ENCODE measurements around the gene NME9.

Gene NME9

DNA sequence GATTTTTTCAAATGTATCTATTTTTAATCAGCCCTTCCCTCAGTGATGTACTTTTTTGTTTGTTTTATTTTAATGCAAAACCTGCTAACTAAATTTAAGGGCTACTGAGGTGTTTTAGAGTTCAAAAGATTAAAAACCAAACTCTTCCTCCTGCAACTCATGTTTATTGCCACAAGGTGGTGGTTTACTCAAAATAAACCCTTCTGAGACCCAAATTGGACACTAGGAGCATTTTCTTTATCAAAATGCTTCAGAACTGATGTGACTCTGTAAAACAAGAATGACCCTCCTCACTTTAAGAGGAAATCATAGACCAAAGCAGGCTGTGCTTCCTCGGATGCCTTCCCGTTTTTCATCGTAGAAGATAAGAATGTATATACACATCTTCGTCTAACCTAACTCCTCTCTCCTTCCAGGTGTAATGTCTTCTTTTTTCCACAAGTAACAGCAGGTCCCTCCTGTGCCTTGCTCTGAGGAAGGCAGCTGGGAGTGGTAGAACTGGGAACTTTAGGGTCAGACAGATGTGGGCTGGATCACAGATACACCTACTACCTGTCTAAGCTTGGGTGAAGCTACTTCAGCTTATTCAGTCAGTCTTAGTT is 2.9 kb upstream of the NME9 start:
- peak; percentile 60 for DNase-seq (ENCODE audit: low read depth)
- TF ChIP-seq, protein P1, sequence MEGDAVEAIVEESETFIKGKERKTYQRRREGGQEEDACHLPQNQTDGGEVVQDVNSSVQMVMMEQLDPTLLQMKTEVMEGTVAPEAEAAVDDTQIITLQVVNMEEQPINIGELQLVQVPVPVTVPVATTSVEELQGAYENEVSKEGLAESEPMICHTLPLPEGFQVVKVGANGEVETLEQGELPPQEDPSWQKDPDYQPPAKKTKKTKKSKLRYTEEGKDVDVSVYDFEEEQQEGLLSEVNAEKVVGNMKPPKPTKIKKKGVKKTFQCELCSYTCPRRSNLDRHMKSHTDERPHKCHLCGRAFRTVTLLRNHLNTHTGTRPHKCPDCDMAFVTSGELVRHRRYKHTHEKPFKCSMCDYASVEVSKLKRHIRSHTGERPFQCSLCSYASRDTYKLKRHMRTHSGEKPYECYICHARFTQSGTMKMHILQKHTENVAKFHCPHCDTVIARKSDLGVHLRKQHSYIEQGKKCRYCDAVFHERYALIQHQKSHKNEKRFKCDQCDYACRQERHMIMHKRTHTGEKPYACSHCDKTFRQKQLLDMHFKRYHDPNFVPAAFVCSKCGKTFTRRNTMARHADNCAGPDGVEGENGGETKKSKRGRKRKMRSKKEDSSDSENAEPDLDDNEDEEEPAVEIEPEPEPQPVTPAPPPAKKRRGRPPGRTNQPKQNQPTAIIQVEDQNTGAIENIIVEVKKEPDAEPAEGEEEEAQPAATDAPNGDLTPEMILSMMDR (conservative IDR thresholded peaks at IDR 0.05; ENCODE audit: low read length): peak; percentile 80
- H3K4me3 ChIP-seq (ENCODE audit: low read length): no peak overlapping the region

DNA sequence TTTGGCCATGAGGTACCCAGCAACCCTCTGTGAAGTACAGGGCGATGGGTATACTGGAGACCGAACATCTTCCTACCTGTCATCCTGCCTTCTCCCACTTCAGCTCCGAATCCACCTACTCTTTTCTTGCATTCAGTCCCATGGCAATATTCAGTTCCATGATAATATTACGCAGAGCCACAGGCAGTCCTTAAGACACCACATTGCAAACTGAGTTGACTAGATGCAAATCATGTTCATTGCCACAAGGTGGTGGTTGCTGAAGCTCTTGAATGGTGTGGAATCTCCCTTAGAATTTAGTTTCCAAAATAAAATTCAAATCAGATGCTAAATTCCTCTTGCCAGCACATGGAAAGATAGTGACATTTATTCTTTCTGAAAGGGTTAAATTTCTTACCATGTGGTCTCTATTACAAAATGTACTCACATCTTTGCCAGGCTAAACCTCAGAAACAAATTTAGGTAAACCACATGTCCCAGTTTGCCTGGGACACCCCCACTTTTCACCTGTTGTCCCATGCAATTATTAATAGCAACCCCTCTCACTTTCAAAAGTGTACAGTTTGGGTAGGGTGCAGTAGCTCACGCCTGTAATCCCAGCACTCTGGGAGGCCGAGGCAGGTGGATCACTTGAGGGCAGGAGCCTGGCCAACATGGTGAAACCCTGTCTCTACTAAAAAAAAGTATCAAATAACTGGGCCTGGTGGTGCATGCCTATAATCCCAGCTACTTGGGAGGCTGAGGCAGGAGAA is 1.7 kb upstream of the NME9 start:
- TF ChIP-seq, protein P1 (conservative IDR thresholded peaks at IDR 0.05; ENCODE audit: low read length): peak; percentile 53
- H3K4me3 ChIP-seq (ENCODE audit: low read length): no peak overlapping the region
- DNase-seq (ENCODE audit: low read depth): peak; percentile 45

DNA sequence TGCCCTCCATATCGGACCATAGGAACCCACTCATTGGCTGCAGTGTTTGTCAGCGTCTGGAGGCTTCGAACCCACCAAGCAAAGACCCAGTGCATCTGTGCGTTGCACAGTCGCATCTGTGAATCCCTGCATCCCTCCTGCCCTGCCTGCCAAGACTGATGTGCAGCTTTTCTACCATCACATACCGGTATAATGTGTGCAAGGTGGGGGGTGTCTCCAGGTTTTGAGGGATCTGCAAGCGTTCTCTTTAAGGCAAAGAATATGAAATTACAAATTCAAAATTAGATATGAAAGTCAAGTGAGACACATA is 288 bp upstream of the NME9 start:
- TF ChIP-seq, protein P1 (conservative IDR thresholded peaks at IDR 0.05; ENCODE audit: low read length): no peak

DNA sequence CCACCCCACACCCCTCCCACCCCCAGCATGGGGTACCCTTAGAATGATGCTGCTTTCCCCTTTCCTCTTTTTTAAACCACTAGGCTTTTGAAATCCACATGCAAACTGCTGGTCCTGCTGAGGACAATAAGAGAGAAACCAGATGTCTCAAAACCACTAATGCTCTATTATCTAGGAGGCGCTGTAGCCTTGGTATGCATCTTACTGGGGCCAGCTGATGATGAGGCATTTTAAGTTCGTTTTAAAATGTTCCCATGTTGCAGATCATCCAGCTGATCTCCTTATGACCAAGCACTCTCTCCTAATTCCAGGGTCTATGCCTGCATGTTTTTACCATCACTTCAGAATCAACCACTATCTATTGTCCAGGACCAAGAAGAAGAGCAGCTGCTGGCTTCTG is 1.3 kb downstream of the NME9 start:
- TF ChIP-seq, protein P1 (conservative IDR thresholded peaks at IDR 0.05; ENCODE audit: low read length): peak; percentile 54
- DNase-seq (ENCODE audit: low read depth): peak; percentile 82
- H3K4me3 ChIP-seq (ENCODE audit: low read length): no peak overlapping the region

More for the DNA sequence above, 288 bp upstream of the NME9 start:
- peak overlapping the region; percentile 61 for H3K4me3 ChIP-seq (ENCODE audit: low read length)
- no peak for DNase-seq (ENCODE audit: low read depth)

DNA sequence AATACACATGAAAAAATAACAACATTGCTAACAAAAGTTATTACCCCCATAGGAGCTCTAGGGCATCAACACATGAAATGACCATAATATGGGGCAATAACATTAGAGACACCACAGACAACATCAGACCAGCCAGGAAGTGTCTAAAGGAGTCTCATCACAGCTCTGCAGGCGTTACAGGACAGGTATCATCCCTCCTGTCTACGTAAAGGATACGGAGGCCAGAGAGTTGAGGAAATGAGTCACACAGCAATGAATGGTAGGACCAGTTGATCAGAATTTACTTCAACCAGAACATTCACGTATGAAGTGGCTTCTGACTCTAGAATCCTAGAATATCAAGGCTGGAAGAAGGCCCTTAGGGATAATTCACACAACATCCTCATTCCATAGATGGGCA is 1.8 kb downstream of the NME9 start:
- H3K4me3 ChIP-seq (ENCODE audit: low read length): no peak overlapping the region
- no peak for DNase-seq (ENCODE audit: low read depth)
- TF ChIP-seq, protein P1 (conservative IDR thresholded peaks at IDR 0.05; ENCODE audit: low read length): no peak

DNA sequence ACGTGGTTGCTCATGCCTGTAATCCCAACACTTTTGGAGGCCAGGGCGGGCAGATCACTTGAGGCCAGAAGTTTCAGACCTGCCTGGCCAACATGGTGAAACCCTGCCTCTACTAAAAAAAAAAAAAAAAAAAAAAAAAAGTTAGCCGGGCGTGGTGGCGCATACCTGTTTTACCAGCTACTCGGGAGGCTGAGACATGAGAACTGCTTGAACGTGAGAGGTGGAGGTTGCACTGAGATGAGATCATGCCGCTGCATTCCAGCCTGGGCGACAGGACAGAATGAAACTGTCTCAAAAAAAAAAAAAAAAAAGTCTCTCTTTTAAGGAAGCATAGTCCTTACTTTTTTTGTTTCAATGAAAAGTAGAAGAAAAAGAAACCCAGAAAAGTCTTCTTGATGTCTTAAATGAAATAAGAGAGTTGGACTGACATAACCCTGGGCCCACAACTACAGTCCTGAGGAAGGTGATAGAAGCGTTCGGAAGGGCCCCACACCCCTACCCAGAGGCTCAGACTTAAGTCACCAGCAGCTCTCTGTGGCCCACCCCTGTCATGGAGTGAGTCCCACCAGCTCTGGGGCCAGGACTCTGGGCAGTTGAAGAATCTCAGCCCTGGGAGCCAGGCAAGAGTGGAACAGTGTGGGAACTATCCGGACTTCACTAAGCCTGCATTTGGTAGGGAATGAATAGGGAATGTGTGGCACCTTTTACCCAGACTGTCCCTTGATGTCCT is 2.6 kb downstream of the NME9 start:
- no peak overlapping the region for H3K4me3 ChIP-seq (ENCODE audit: low read length)
- TF ChIP-seq, protein P1 (conservative IDR thresholded peaks at IDR 0.05; ENCODE audit: low read length): no peak
- no peak for DNase-seq (ENCODE audit: low read depth)
